ENCODE results near the gene CLEC18A. TPM values are rescaled to one million over a fixed set of nuclear protein-coding genes. Genes with fewer than 3 reads are reported as not detected.
A peak's percentile ranks its signal among the peaks of the same experiment; 100 is the strongest.
"Not testable (repeated sequence)": the region's sequence is repeated elsewhere in the genome, so short reads cannot be mapped to it uniquely, and the experiment has no call there.

CLEC18A gene
- total RNA-seq, 1 experiment from 2014 or later, result 0.12 TPM

GRCh38 chr16:69954241-69954640 lies 3.1 kb downstream of the CLEC18A start:
- not testable (repeated sequence) for H3K4me1 ChIP-seq; H3K4me3 ChIP-seq; H3K36me3 ChIP-seq; DNase-seq; H3K27me3 ChIP-seq; H3K9me3 ChIP-seq (replicated peaks); H3K27ac ChIP-seq

- not testable (repeated sequence) for H3K27ac ChIP-seq; DNase-seq; H3K9me3 ChIP-seq (replicated peaks)
Measured at GRCh38 chr16:69963312-69963711, 12.2 kb downstream of the CLEC18A start.

GRCh38 chr16:69964960-69965660 lies 14.0 kb downstream of the CLEC18A start:
- not testable (repeated sequence) for H3K4me3 ChIP-seq; H3K27me3 ChIP-seq; H3K4me1 ChIP-seq; DNase-seq; H3K9me3 ChIP-seq (replicated peaks); H3K27ac ChIP-seq; H3K36me3 ChIP-seq

More at GRCh38 chr16:69963312-69963711, 12.2 kb downstream of the CLEC18A start:
- H3K27me3 ChIP-seq, H3K36me3 ChIP-seq, H3K4me1 ChIP-seq, H3K4me3 ChIP-seq: not testable (repeated sequence)

GRCh38 chr16:69965661-69966054 lies 14.5 kb downstream of the CLEC18A start:
- H3K4me1 ChIP-seq; H3K4me3 ChIP-seq; H3K27me3 ChIP-seq; DNase-seq; H3K36me3 ChIP-seq; H3K9me3 ChIP-seq (replicated peaks); H3K27ac ChIP-seq: not testable (repeated sequence)

- H3K27me3 ChIP-seq; H3K4me3 ChIP-seq; H3K4me1 ChIP-seq; DNase-seq; H3K27ac ChIP-seq; H3K9me3 ChIP-seq (replicated peaks); H3K36me3 ChIP-seq: not testable (repeated sequence)
Measured at GRCh38 chr16:69967688-69968087, 16.6 kb downstream of the CLEC18A start.

- H3K27ac ChIP-seq; DNase-seq; H3K9me3 ChIP-seq (replicated peaks); H3K36me3 ChIP-seq; H3K4me1 ChIP-seq; H3K27me3 ChIP-seq; H3K4me3 ChIP-seq: not testable (repeated sequence)
Measured at GRCh38 chr16:69968125-69968524, 17.0 kb downstream of the CLEC18A start.

GRCh38 chr16:69969657-69970056 lies 18.5 kb downstream of the CLEC18A start:
- DNase-seq, H3K27ac ChIP-seq: not testable (repeated sequence)

GRCh38 chr16:69972120-69972519 lies 21.0 kb downstream of the CLEC18A start:
- H3K4me3 ChIP-seq; H3K9me3 ChIP-seq (replicated peaks); H3K27me3 ChIP-seq; DNase-seq; H3K36me3 ChIP-seq; H3K27ac ChIP-seq; H3K4me1 ChIP-seq: not testable (repeated sequence)

More at GRCh38 chr16:69969657-69970056, 18.5 kb downstream of the CLEC18A start:
- not testable (repeated sequence) for H3K4me1 ChIP-seq; H3K9me3 ChIP-seq (replicated peaks); H3K27me3 ChIP-seq; H3K4me3 ChIP-seq; H3K36me3 ChIP-seq

GRCh38 chr16:69972935-69973334 lies 21.8 kb downstream of the CLEC18A start:
- not testable (repeated sequence) for H3K36me3 ChIP-seq; H3K4me3 ChIP-seq; H3K4me1 ChIP-seq; H3K9me3 ChIP-seq (replicated peaks); H3K27ac ChIP-seq; H3K27me3 ChIP-seq; DNase-seq

GRCh38 chr16:69985196-69985595 lies 34.1 kb downstream of the CLEC18A start:
- H3K36me3 ChIP-seq; H3K27me3 ChIP-seq; H3K4me1 ChIP-seq; H3K27ac ChIP-seq; H3K9me3 ChIP-seq (replicated peaks); DNase-seq; H3K4me3 ChIP-seq: not testable (repeated sequence)

- not testable (repeated sequence) for H3K4me3 ChIP-seq; H3K27me3 ChIP-seq; H3K27ac ChIP-seq; H3K4me1 ChIP-seq; DNase-seq; H3K9me3 ChIP-seq (replicated peaks); H3K36me3 ChIP-seq
Measured at GRCh38 chr16:69997956-69998355, 46.8 kb downstream of the CLEC18A start.

- H3K36me3 ChIP-seq; H3K27me3 ChIP-seq; H3K4me1 ChIP-seq; DNase-seq; H3K9me3 ChIP-seq (replicated peaks); H3K4me3 ChIP-seq; H3K27ac ChIP-seq: not testable (repeated sequence)
Measured at GRCh38 chr16:69999801-70000200, 48.7 kb downstream of the CLEC18A start.

GRCh38 chr16:70003511-70003910 lies 52.4 kb downstream of the CLEC18A start:
- not testable (repeated sequence) for H3K4me1 ChIP-seq; H3K36me3 ChIP-seq; H3K4me3 ChIP-seq; DNase-seq; H3K9me3 ChIP-seq (replicated peaks); H3K27ac ChIP-seq; H3K27me3 ChIP-seq

- not testable (repeated sequence) for DNase-seq; H3K9me3 ChIP-seq (replicated peaks); H3K27ac ChIP-seq; H3K4me1 ChIP-seq; H3K4me3 ChIP-seq; H3K27me3 ChIP-seq; H3K36me3 ChIP-seq
Measured at GRCh38 chr16:70008604-70009003, 57.5 kb downstream of the CLEC18A start.

- peak; percentile 16 to 20 for DNase-seq
- not testable (repeated sequence) for H3K4me3 ChIP-seq; H3K4me1 ChIP-seq; H3K9me3 ChIP-seq (replicated peaks); H3K27me3 ChIP-seq; H3K36me3 ChIP-seq
- peak overlapping the region; percentile 33; the same call in 1 of the 2 replicates for H3K27ac ChIP-seq
Measured at GRCh38 chr16:70010615-70011014, 59.5 kb downstream of the CLEC18A start.

GRCh38 chr16:70011120-70011519 lies 60.0 kb downstream of the CLEC18A start:
- peak overlapping the region; percentile 33; the same call in 1 of the 2 replicates for H3K27ac ChIP-seq
- H3K36me3 ChIP-seq; H3K27me3 ChIP-seq; H3K9me3 ChIP-seq (replicated peaks); H3K4me3 ChIP-seq; H3K4me1 ChIP-seq: not testable (repeated sequence)
- peak; percentile 57 to 60 for DNase-seq

Measured in SJCRH30 (cell line).